HCT116 (cell line): Measurements from ENCODE around the gene CNTNAP2. TPM values are rescaled to one million over a fixed set of nuclear protein-coding genes. Genes with fewer than 3 reads are reported as not detected.

ENCODE experiments used
- ATAC-seq: fragments of 200-7000 bp; cut with Tn5 transposase; 2 replicates; pipeline ENCODE4 v1.9.1; 2020; ENCODE audit warnings: mild to moderate bottlenecking, moderate library complexity
- BruUV-seq: library from RNA; stranded (reverse); fragments of 400-500 nt; replicated peaks from 2 replicates; lab custom pipeline; 2021; lab: Mats Ljungman, UMichigan
- CTCF ChIA-PET: fragments of 300-600 bp; sonication (Branson Sonifier 250); formaldehyde crosslinking; loops from one replicate; lab custom pipeline; 2021; ENCODE audit warnings: antibody characterized with exemption; lab: Charles Lee
- POLR2A ChIA-PET: fragments of 300-600, 350-600 bp; sonication (Branson Sonifier 250); formaldehyde crosslinking; loops from one replicate; lab custom pipeline; 2021; ENCODE audit warnings: antibody characterized with exemption; lab: Charles Lee
- RAD21 ChIA-PET, 2 experiments: fragments of 300-600 bp; sonication (Branson Sonifier 250); formaldehyde crosslinking; loops; one replicate each; lab custom pipeline; 2023; ENCODE audit warnings: low total read pairs in 2 of 2; ENCODE audit not compliant: uncharacterized antibody in 2 of 2, unreplicated experiment in 2 of 2, low non-redundant PET in 1 of 2; lab: Charles Lee
- DNase-seq: peaks from one replicate; pipeline ENCODE4 v3.0.0-alpha.2; 2010; ENCODE audit warnings: low read depth, low spot score
- H2AFZ ChIP-seq: fragments of 200-600 bp; shearing (Covaris generic), sonication (generic); 2 replicates; pipeline ENCODE4 v1.6.1; 2017; ENCODE audit warnings: low read depth, mixed run types, mixed read lengths, antibody characterized with exemption, low read length; ENCODE audit not compliant: poor library complexity, severe bottlenecking
- H3K27ac ChIP-seq: 2 replicates; pipeline ENCODE4 v1.5.1; 2012; ENCODE audit warnings: low read depth, low read length
- H3K27me3 ChIP-seq: fragments of 200-600 bp; sonication (generic); 2 replicates; pipeline ENCODE4 v1.6.1; 2016; ENCODE audit warnings: mixed run types, low read length, mixed read lengths; ENCODE audit not compliant: insufficient read depth
- H3K36me3 ChIP-seq, 2 experiments: fragments of 200-500 bp in 1 of 2; fragments of 200-600 bp in 1 of 2; sonication (Bioruptor generic) in 1 of 2; sonication (generic) in 1 of 2; 2 replicates each; pipeline versions ENCODE4 v1.5.1 to v1.6.1; 2014 to 2016; ENCODE audit warnings: low read length in 2 of 2, inconsistent platforms in 1 of 2, mixed read lengths in 1 of 2, mixed run types in 1 of 2; ENCODE audit not compliant: insufficient read depth in 2 of 2, control insufficient read depth in 1 of 2
- H3K4me1 ChIP-seq, 2 experiments: fragments of 200-600 bp in 1 of 2; sonication (generic) in 1 of 2; 2 replicates each; pipeline versions ENCODE4 v1.5.1 to v1.6.1; 2012 to 2017; ENCODE audit warnings: low read length in 2 of 2, inconsistent platforms in 1 of 2, mild to moderate bottlenecking in 1 of 2, mixed read lengths in 1 of 2, mixed run types in 1 of 2, moderate library complexity in 1 of 2; ENCODE audit not compliant: insufficient read depth in 2 of 2, control insufficient read depth in 1 of 2
- H3K4me2 ChIP-seq: fragments of 200-600 bp; sonication (generic); 2 replicates; pipeline ENCODE4 v1.6.1; 2017; ENCODE audit warnings: mixed run types, low read length, mixed read lengths
- H3K4me3 ChIP-seq, 2 experiments: fragments of 200-600 bp in 1 of 2; sonication (generic) in 1 of 2; replicated peaks in 1 of 2; 2 replicates each; pipeline ENCODE4 v1.5.1; 2011 to 2016; ENCODE audit warnings: low read length in 2 of 2, control low read depth in 1 of 2, low read depth in 1 of 2, mild to moderate bottlenecking in 1 of 2, mixed read lengths in 1 of 2, mixed run types in 1 of 2
- H3K79me2 ChIP-seq: fragments of 200-600 bp; sonication (generic); 2 replicates; pipeline ENCODE4 v1.6.1; 2017; ENCODE audit warnings: mild to moderate bottlenecking, mixed run types, low read length, moderate library complexity, mixed read lengths; ENCODE audit not compliant: insufficient read depth
- H3K9ac ChIP-seq: fragments of 200-600 bp; sonication (generic); 2 replicates; pipeline ENCODE4 v1.6.1; 2016; ENCODE audit warnings: low read length, mixed read lengths
- H3K9me2 ChIP-seq: fragments of 200-600 bp; sonication (generic), shearing (Covaris generic); 2 replicates; pipeline ENCODE4 v1.6.1; 2017; ENCODE audit warnings: mixed run types, mild to moderate bottlenecking, moderate library complexity; ENCODE audit not compliant: insufficient read depth
- H3K9me3 ChIP-seq, 2 experiments: fragments of 200-500 bp in 1 of 2; fragments of 200-600 bp in 1 of 2; sonication (Bioruptor generic) in 1 of 2; sonication (generic) in 1 of 2; 2 replicates each; pipeline ENCODE4 v1.6.1; 2014 to 2017; ENCODE audit warnings: low read length in 2 of 2, mixed read lengths in 2 of 2, inconsistent platforms in 1 of 2, low read depth in 1 of 2, mild to moderate bottlenecking in 1 of 2, mixed run types in 1 of 2, moderate library complexity in 1 of 2; ENCODE audit not compliant: control insufficient read depth in 1 of 2, insufficient read depth in 1 of 2
- H4K20me1 ChIP-seq: fragments of 200-600 bp; sonication (generic), shearing (Covaris generic); 2 replicates; pipeline ENCODE4 v1.6.1; 2017; ENCODE audit warnings: mixed run types, mild to moderate bottlenecking, moderate library complexity; ENCODE audit not compliant: insufficient read depth
- ATF3 ChIP-seq: IDR thresholded peaks from 2 replicates; pipeline ENCODE4 v1.6.1; 2012
- CTCF ChIP-seq, 3 experiments: fragments of 200-600 bp in 1 of 3; sonication (generic) in 1 of 3; IDR thresholded peaks in 2 of 3; conservative IDR thresholded peaks in 1 of 3; 2 replicates each; pipeline ENCODE4 v1.5.1; 2012 to 2017; ENCODE audit warnings: low read depth in 2 of 3, low read length in 2 of 3, antibody characterized with exemption in 1 of 3, borderline replicate concordance in 1 of 3, control low read depth in 1 of 3, mild to moderate bottlenecking in 1 of 3, mixed read lengths in 1 of 3, mixed run types in 1 of 3, moderate library complexity in 1 of 3; ENCODE audit not compliant: insufficient read depth in 1 of 3
- EGR1 ChIP-seq: IDR thresholded peaks from 2 replicates; pipeline ENCODE4 v1.6.1; 2012; ENCODE audit warnings: low read depth
- ELF1 ChIP-seq: IDR thresholded peaks from 2 replicates; pipeline ENCODE4 v1.6.1; 2012; ENCODE audit warnings: low read depth, borderline replicate concordance
- FOSL1 ChIP-seq: IDR thresholded peaks from 2 replicates; pipeline ENCODE4 v1.6.1; 2012; ENCODE audit warnings: low read depth
- JUND ChIP-seq: IDR thresholded peaks from 2 replicates; pipeline ENCODE4 v1.6.1; 2012
- POLR2A ChIP-seq: IDR thresholded peaks from 2 replicates; pipeline ENCODE4 v1.7.0; 2011; ENCODE audit warnings: borderline replicate concordance; ENCODE audit not compliant: insufficient read depth, insufficient read length; ENCODE audit errors: extremely low read depth
- POLR2AphosphoS5 ChIP-seq: IDR thresholded peaks from 2 replicates; pipeline ENCODE4 v1.6.1; 2011; ENCODE audit warnings: mild to moderate bottlenecking, low read depth, low read length, moderate library complexity
- REST ChIP-seq: IDR thresholded peaks from 2 replicates; pipeline ENCODE4 v1.6.1; 2012; ENCODE audit warnings: low read depth
- SIN3A ChIP-seq: IDR thresholded peaks from 2 replicates; pipeline ENCODE4 v1.6.1; 2012; ENCODE audit warnings: low read depth
- SP1 ChIP-seq: IDR thresholded peaks from 2 replicates; pipeline ENCODE4 v1.6.1; 2012; ENCODE audit warnings: low read depth
- SRF ChIP-seq: IDR thresholded peaks from 2 replicates; pipeline ENCODE4 v1.6.1; 2012; ENCODE audit warnings: low read depth
- TCF7L2 ChIP-seq: IDR thresholded peaks from 2 replicates; pipeline ENCODE4 v1.7.0; 2011; ENCODE audit warnings: borderline replicate concordance, inconsistent platforms; ENCODE audit not compliant: insufficient read depth, insufficient read length; ENCODE audit errors: extremely low read depth
- ZBTB33 ChIP-seq: IDR thresholded peaks from 2 replicates; pipeline ENCODE4 v1.6.1; 2011; ENCODE audit warnings: mild to moderate bottlenecking, low read length, moderate library complexity; ENCODE audit not compliant: insufficient replicate concordance; ENCODE audit errors: extremely low read depth
- ZFX ChIP-seq: fragments of 450-650 bp; IDR thresholded peaks from 2 replicates; pipeline ENCODE4 v1.6.1; 2017
- ZNF274 ChIP-seq: fragments of 200-500 bp; sonication (Bioruptor generic); IDR thresholded peaks from 2 replicates; pipeline ENCODE4 v1.6.1; 2014; ENCODE audit warnings: mild to moderate bottlenecking, low read depth, low read length, inconsistent platforms
- intact Hi-C: fragments of 100-400 bp; cut with micrococcal nuclease; formaldehyde crosslinking; loops from 2 replicates; pipeline ENCODE4 v1.10.0; 2022
- total RNA-seq: library from RNA; stranded (reverse); gene quantifications from one replicate; pipeline ENCODE4 v1.2.1, GENCODE V29; 2021; ENCODE audit not compliant: unreplicated experiment

Gene CNTNAP2
- total RNA-seq, 1 experiment from 2014 or later: 0.37 TPM

GRCh38 chr7:148261996-148262688, 2145.5 kb downstream of the CNTNAP2 start:
- ChIA-PET POLR2A (no interaction called here), RAD21 (no interaction called here), CTCF (interaction anchor here (1.0 to 1.5 kb wide), 7 partner anchors 20 to 704 kb away, joined by 3 to 5 read pairs (median 4); no protein-coding TSS in a partner anchor)
- no peaks in the 10 kb centered on the region for H3K9me3 ChIP-seq
- H3K4me2 ChIP-seq: peak overlapping the region; percentile 31; the same call in 1 of the 2 replicates
- H3K27ac ChIP-seq: no peak overlapping the region
- intact Hi-C loops: no loop called here
- no peaks in the 10 kb centered on the region for H3K79me2 ChIP-seq
- H4K20me1 ChIP-seq: no peaks in the 10 kb centered on the region
- H3K4me1 ChIP-seq: peaks cover 0 to 6% of the 10 kb centered on the region in 2 experiments; a peak in 1 of 4 replicates
- BruUV-seq: no TSS peak
- H3K36me3 ChIP-seq: no peaks in the 10 kb centered on the region
- no peak overlapping the region for H3K4me3 ChIP-seq
- no peaks in the 10 kb centered on the region for H3K9me2 ChIP-seq
- H3K27me3 ChIP-seq: no peaks in the 10 kb centered on the region
- TF ChIP-seq FOSL1 (no peak), ZFX (no peak), ZBTB33 (no peak), SRF (no peak), EGR1 (no peak), TCF7L2 (no peak), ATF3 (no peak), REST (no peak), JUND (no peak), ELF1 (no peak), POLR2AphosphoS5 (no peak), SIN3A (no peak), POLR2A (no peak), SP1 (no peak), ZNF274 (no peak), CTCF (IDR thresholded peaks at IDR 0.05 in 2 of 3, conservative IDR thresholded peaks at IDR 0.05 in 1 of 3; ENCODE audit: borderline replicate concordance in 1 of 3, insufficient read depth in 1 of 3, low read depth in 2 of 3, low read length in 2 of 3) (no peak)
- ATAC-seq (peak; percentile 6; the same call in 1 of the 2 replicates), DNase-seq (no peak)
- no peak overlapping the region for H3K9ac ChIP-seq
- peak overlapping the region; percentile 14 for H2AFZ ChIP-seq
